ENCODE results near the gene SPACA6. TPM values are rescaled to one million over a fixed set of nuclear protein-coding genes. Genes with fewer than 3 reads are reported as not detected.

The SPACA6 gene
- total and polyA plus RNA-seq, 9 of the 15 experiments (the other 6 are each of a cell fraction or from before 2014, with no cell fraction given), result 1.3 to 17.3 (median 6.2) TPM

DNA sequence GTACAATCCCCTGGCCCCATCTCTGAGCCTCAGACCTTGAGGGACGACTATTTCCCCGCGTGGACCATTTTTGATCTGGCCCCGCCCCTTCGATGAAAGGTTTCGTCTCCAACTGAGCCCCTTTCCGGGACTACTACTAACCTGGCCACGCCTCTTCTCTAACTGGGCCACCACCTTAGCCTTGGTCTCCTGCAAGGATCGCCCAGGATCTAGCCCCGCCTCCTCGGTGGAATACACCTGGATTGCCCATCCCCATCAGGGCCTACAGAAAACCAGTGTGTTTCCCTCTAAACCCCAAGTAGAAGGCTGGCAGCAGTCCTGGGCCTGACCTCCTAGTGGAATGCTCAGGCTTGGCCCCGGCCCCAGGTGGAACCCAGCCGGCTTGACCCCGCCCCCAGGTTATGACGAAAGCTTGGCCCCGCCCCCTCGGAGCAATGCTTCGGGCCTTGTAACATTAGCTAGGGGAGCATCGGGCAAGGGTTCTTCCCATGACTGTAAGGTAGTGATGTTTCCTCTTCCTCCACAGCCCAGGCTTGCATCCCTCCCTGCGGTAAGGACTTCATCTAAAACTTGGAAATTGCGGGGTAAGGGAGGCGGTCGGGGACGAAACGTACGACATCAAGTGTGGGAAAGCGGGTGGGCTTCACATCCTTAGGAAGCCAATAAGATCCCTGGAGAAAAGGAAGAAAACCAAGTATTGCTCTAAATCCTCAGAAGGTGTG is 9.1 kb downstream of the SPACA6 start (continued):
- TF ChIP-seq STAG1 (CRISPR knock-in tag; IDR thresholded peaks at IDR 0.05; ENCODE audit: borderline replicate concordance) (no peak), FOXM1 (IDR thresholded peaks at IDR 0.05; ENCODE audit: low read depth) (peak; percentile 9; the same call in 1 of the 2 replicates), FOXM1 (CRISPR knock-in tag; IDR thresholded peaks at IDR 0.05; ENCODE audit: low read depth) (no peak), MCM2 (IDR thresholded peaks at IDR 0.05; ENCODE audit: low read depth) (no peak), POLR2AphosphoS5 (IDR thresholded peaks at IDR 0.05; ENCODE audit: control insufficient read depth, insufficient read depth, low read depth, low read length) (no peak), RBM14 (IDR thresholded peaks at IDR 0.05; ENCODE audit: borderline replicate concordance, insufficient read depth, low read depth, low read length) (no peak), KDM4B (IDR thresholded peaks at IDR 0.05; ENCODE audit: borderline replicate concordance in 2 of 2, low read depth in 1 of 2) (no peak), MTA2 (IDR thresholded peaks at IDR 0.05; ENCODE audit: low read depth) (no peak), ARNT (IDR thresholded peaks at IDR 0.05) (no peak), POLR2H (tag; IDR thresholded peaks at IDR 0.05; ENCODE audit: low read depth) (peak; percentile 39; the same call in 1 of the 2 replicates), ZBTB1 (CRISPR knock-in tag; IDR thresholded peaks at IDR 0.05; ENCODE audit: borderline replicate concordance, low read depth) (no peak), RCOR1 (IDR thresholded peaks at IDR 0.05; ENCODE audit: borderline replicate concordance in 1 of 2, low read depth in 2 of 2, low read length in 2 of 2) (0 out of 4 replicates have a peak, but pooled peaks of 1 of the 2 experiments have one; percentile 16), PHB2 (IDR thresholded peaks at IDR 0.05; ENCODE audit: low read depth) (no peak), MED1 (CRISPR knock-in tag; IDR thresholded peaks at IDR 0.05; ENCODE audit: borderline replicate concordance) (no peak)
- TF ChIP-seq, protein P1, sequence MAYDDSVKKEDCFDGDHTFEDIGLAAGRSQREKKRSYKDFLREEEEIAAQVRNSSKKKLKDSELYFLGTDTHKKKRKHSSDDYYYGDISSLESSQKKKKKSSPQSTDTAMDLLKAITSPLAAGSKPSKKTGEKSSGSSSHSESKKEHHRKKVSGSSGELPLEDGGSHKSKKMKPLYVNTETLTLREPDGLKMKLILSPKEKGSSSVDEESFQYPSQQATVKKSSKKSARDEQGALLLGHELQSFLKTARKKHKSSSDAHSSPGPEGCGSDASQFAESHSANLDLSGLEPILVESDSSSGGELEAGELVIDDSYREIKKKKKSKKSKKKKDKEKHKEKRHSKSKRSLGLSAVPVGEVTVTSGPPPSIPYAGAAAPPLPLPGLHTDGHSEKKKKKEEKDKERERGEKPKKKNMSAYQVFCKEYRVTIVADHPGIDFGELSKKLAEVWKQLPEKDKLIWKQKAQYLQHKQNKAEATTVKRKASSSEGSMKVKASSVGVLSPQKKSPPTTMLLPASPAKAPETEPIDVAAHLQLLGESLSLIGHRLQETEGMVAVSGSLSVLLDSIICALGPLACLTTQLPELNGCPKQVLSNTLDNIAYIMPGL (CRISPR knock-in tag; IDR thresholded peaks at IDR 0.05), result no peak
- TF ChIP-seq, protein P2, sequence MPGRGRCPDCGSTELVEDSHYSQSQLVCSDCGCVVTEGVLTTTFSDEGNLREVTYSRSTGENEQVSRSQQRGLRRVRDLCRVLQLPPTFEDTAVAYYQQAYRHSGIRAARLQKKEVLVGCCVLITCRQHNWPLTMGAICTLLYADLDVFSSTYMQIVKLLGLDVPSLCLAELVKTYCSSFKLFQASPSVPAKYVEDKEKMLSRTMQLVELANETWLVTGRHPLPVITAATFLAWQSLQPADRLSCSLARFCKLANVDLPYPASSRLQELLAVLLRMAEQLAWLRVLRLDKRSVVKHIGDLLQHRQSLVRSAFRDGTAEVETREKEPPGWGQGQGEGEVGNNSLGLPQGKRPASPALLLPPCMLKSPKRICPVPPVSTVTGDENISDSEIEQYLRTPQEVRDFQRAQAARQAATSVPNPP (IDR thresholded peaks at IDR 0.05; ENCODE audit: borderline replicate concordance, insufficient read depth, insufficient read length), result no peak
- TF ChIP-seq, protein P3, sequence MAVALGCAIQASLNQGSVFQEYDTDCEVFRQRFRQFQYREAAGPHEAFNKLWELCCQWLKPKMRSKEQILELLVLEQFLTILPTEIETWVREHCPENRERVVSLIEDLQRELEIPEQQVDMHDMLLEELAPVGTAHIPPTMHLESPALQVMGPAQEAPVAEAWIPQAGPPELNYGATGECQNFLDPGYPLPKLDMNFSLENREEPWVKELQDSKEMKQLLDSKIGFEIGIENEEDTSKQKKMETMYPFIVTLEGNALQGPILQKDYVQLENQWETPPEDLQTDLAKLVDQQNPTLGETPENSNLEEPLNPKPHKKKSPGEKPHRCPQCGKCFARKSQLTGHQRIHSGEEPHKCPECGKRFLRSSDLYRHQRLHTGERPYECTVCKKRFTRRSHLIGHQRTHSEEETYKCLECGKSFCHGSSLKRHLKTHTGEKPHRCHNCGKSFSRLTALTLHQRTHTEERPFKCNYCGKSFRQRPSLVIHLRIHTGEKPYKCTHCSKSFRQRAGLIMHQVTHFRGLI (CRISPR knock-in tag; IDR thresholded peaks at IDR 0.05), result no peak
